ENCODE measurements around the gene SAA2. TPM values are rescaled to one million over a fixed set of nuclear protein-coding genes. Genes with fewer than 3 reads are reported as not detected.
"Not testable (repeated sequence)": the region's sequence is repeated elsewhere in the genome, so short reads cannot be mapped to it uniquely, and the experiment has no call there.

SAA2 gene
- total RNA-seq, 1 experiment from 2014 or later: 1.2 TPM

- no TSS peak for BruUV-seq (replicated peaks)
- H3K27ac ChIP-seq (ENCODE audit: low read depth, low read length, poor library complexity, severe bottlenecking): no peak overlapping the region
- no peaks in the 10 kb centered on the region for H3K36me3 ChIP-seq (ENCODE audit: insufficient read depth, low read length, poor library complexity, severe bottlenecking)
- no peak for DNase-seq (ENCODE audit: low spot score)
- H3K27me3 ChIP-seq (replicated peaks; ENCODE audit: insufficient read depth, low read depth, low read length, poor library complexity): no peaks in the 10 kb centered on the region
- no peaks in the 10 kb centered on the region for H3K9me3 ChIP-seq (ENCODE audit: low read depth, low read length, poor library complexity, severe bottlenecking)
- ChIA-PET CTCF (interaction anchor here (0.7 kb wide), 1 partner anchor 26 kb away, joined by 4 read pairs; no protein-coding TSS in a partner anchor), POLR2A (ENCODE audit: low non-redundant PET) (no interaction called here)
- no peaks in the 10 kb centered on the region for H3K4me1 ChIP-seq (ENCODE audit: insufficient read depth, low read length, poor library complexity, severe bottlenecking)
- no peak overlapping the region for H3K4me3 ChIP-seq (ENCODE audit: low read depth, low read length, poor library complexity, severe bottlenecking)
- intact Hi-C loops (cut with micrococcal nuclease; ENCODE audit: unreplicated experiment): no loop called here
- TF ChIP-seq CTCF (conservative IDR thresholded peaks at IDR 0.05; ENCODE audit: low read depth, low read length): no peak
- no peak for TF ChIP-seq EZH2 (IDR thresholded peaks at IDR 0.05; ENCODE audit: borderline replicate concordance, low read depth, low read length, poor library complexity, severe bottlenecking)
Measured at GRCh38 chr11:18270102-18270501, 21.6 kb upstream of the SAA2 start.

- H3K27me3 ChIP-seq (replicated peaks; ENCODE audit: insufficient read depth, low read depth, low read length, poor library complexity); CTCF ChIA-PET; H3K36me3 ChIP-seq (ENCODE audit: insufficient read depth, low read length, poor library complexity, severe bottlenecking); DNase-seq (ENCODE audit: low spot score); H3K4me1 ChIP-seq (ENCODE audit: insufficient read depth, low read length, poor library complexity, severe bottlenecking); H3K27ac ChIP-seq (ENCODE audit: low read depth, low read length, poor library complexity, severe bottlenecking); H3K9me3 ChIP-seq (ENCODE audit: low read depth, low read length, poor library complexity, severe bottlenecking); POLR2A ChIA-PET (ENCODE audit: low non-redundant PET); intact Hi-C loops (cut with micrococcal nuclease; ENCODE audit: unreplicated experiment); H3K4me3 ChIP-seq (ENCODE audit: low read depth, low read length, poor library complexity, severe bottlenecking); BruUV-seq (replicated peaks): not testable (repeated sequence)
Measured at GRCh38 chr11:18269252-18269651, 20.8 kb upstream of the SAA2 start.

GRCh38 chr11:18267335-18268133, 19.1 kb upstream of the SAA2 start:
- POLR2A ChIA-PET (ENCODE audit: low non-redundant PET): not testable (repeated sequence)

GRCh38 chr11:18265949-18266348, 17.5 kb upstream of the SAA2 start, which contains the start of gene SAA1:
SAA1 (plus strand) TSS chr11:18266264; CDS start chr11:18266888, 624 bp downstream.
- intact Hi-C loops (cut with micrococcal nuclease; ENCODE audit: unreplicated experiment): no loop called here
- no TSS peak for BruUV-seq (replicated peaks)
- ChIA-PET POLR2A (ENCODE audit: low non-redundant PET) (no interaction called here), CTCF (no interaction called here)
- Histone ChIP-seq H3K9me3 (ENCODE audit: low read depth, low read length, poor library complexity, severe bottlenecking) (no peaks in the 10 kb centered on the region), H3K36me3 (ENCODE audit: insufficient read depth, low read length, poor library complexity, severe bottlenecking) (no peaks in the 10 kb centered on the region), H3K4me1 (ENCODE audit: insufficient read depth, low read length, poor library complexity, severe bottlenecking) (no peaks in the 10 kb centered on the region), H3K27me3 (replicated peaks; ENCODE audit: insufficient read depth, low read depth, low read length, poor library complexity) (no peaks in the 10 kb centered on the region), H3K4me3 (ENCODE audit: low read depth, low read length, poor library complexity, severe bottlenecking) (no peak within 1 kb of the TSS), H3K27ac (ENCODE audit: low read depth, low read length, poor library complexity, severe bottlenecking) (no peak within 1 kb of the TSS)
- TF ChIP-seq EZH2 (IDR thresholded peaks at IDR 0.05; ENCODE audit: borderline replicate concordance, low read depth, low read length, poor library complexity, severe bottlenecking) (no peak), CTCF (conservative IDR thresholded peaks at IDR 0.05; ENCODE audit: low read depth, low read length) (no peak)
- DNase-seq (ENCODE audit: low spot score): no peak

More at GRCh38 chr11:18267335-18268133, 19.1 kb upstream of the SAA2 start:
- H3K27ac ChIP-seq (ENCODE audit: low read depth, low read length, poor library complexity, severe bottlenecking); intact Hi-C loops (cut with micrococcal nuclease; ENCODE audit: unreplicated experiment); H3K4me1 ChIP-seq (ENCODE audit: insufficient read depth, low read length, poor library complexity, severe bottlenecking); H3K27me3 ChIP-seq (replicated peaks; ENCODE audit: insufficient read depth, low read depth, low read length, poor library complexity); BruUV-seq (replicated peaks); H3K9me3 ChIP-seq (ENCODE audit: low read depth, low read length, poor library complexity, severe bottlenecking); DNase-seq (ENCODE audit: low spot score); H3K4me3 ChIP-seq (ENCODE audit: low read depth, low read length, poor library complexity, severe bottlenecking); H3K36me3 ChIP-seq (ENCODE audit: insufficient read depth, low read length, poor library complexity, severe bottlenecking); CTCF ChIA-PET: not testable (repeated sequence)

Measured in A673 (cell line).